ENCODE results near the gene ZNF470.

Gene ZNF470

GRCh38 chr19:56538254-56538760, 29.0 kb upstream of the ZNF470 start:
- Histone ChIP-seq H4K91ac (ENCODE audit: low read length) (peak overlapping the region; percentile 100), H2BK5ac (ENCODE audit: low read depth, low read length, poor library complexity, severe bottlenecking) (peak overlapping the region; percentile 88), H3K27ac (ENCODE audit: low read length, poor library complexity, severe bottlenecking) (peak overlapping the region; percentile 98), H3K18ac (ENCODE audit: low read depth in 1 of 2, low read length in 2 of 2) (peak overlapping the region; percentile 100), H2BK120ac (ENCODE audit: low read depth, low read length) (peak overlapping the region; percentile 57), H3K9me3 (ENCODE audit: control insufficient read depth, low read length) (peaks cover 85% of the 10 kb centered on the region), H3K36me3 (ENCODE audit: control insufficient read depth in 1 of 2, insufficient read depth in 2 of 2, low read depth in 1 of 2, low read length in 2 of 2) (peaks cover 24 to 28% of the 10 kb centered on the region in 2 experiments), H2AK5ac (ENCODE audit: low read length, severe bottlenecking) (no peak overlapping the region), H3K27me3 (ENCODE audit: control insufficient read depth in 1 of 2, insufficient read depth in 1 of 2, low read length in 2 of 2) (no peaks in the 10 kb centered on the region), H2BK15ac (ENCODE audit: low read depth, poor library complexity, severe bottlenecking) (peak overlapping the region; percentile 98), H3K4me2 (ENCODE audit: low read length, poor library complexity, severe bottlenecking) (peak overlapping the region; percentile 67), H3K9ac (ENCODE audit: low read length) (peak overlapping the region; percentile 77), H3K14ac (ENCODE audit: low read length in 2 of 2) (peak overlapping the region in 1 of 2 experiments; percentile 98), H2BK12ac (ENCODE audit: low read length in 2 of 2) (peak overlapping the region in 1 of 2 experiments; percentile 83), H3K4me3 (ENCODE audit: insufficient read depth in 1 of 2, low read depth in 1 of 2, low read length in 2 of 2) (peak overlapping the region; percentile 90 to 96), H3K79me1 (replicated peaks; ENCODE audit: low read length, poor library complexity, severe bottlenecking) (peaks cover 21% of the 10 kb centered on the region), H3K4ac (ENCODE audit: low read depth in 1 of 2, low read length in 2 of 2) (peak overlapping the region; percentile 83 to 98), H4K8ac (ENCODE audit: low read length) (peak overlapping the region; percentile 100), H3K23ac (ENCODE audit: low read length in 2 of 2) (no peak overlapping the region), H2AFZ (ENCODE audit: low read depth, low read length) (peak overlapping the region; percentile 96), H3K4me1 (ENCODE audit: control insufficient read depth, insufficient read depth, low read depth, low read length) (peaks cover 5% of the 10 kb centered on the region)
- peak; percentile 92 for DNase-seq
- WGBS: 1% methylated on average over 25 of the region's 46 CpGs

DNA sequence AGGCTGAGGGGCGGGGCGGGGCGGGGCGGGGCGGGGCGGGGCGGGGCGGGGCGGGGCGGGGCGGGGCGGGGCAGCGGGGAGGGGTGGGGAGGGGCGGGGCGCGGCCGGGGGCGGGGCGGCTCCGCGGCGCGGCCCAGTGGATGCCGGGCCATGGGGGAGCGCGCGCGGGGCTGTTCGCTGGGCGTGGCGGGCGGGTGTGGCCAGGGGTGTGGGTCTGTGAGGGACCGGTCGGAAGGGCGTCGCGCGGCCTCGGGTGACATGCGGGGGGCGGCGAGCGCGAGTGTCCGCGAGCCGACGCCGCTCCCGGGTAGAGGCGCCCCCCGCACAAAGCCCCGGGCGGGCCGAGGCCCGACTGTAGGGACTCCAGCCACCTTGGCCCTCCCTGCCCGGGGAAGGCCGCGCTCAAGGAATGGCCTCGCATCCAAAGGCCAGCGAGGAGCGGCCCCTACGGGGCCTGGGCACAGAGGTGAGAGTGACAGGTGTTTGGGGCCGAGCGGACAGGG, 28.5 kb upstream of the ZNF470 start, which contains the start of gene ZFP28:
ZFP28 (plus strand) TSS at position 188 of the 503 bp plus-strand sequence; CDS start at position 259, 71 bp downstream.
- peak within 1 kb of the TSS; percentile 98 for H2BK15ac ChIP-seq (ENCODE audit: low read depth, poor library complexity, severe bottlenecking)
- peak within 1 kb of the TSS; percentile 96 for H2AFZ ChIP-seq (ENCODE audit: low read depth, low read length)
- peak within 1 kb of the TSS; percentile 100 for H3K18ac ChIP-seq (ENCODE audit: low read depth in 1 of 2, low read length in 2 of 2)
- peaks cover 22% of the 10 kb centered on the region for H3K79me1 ChIP-seq (replicated peaks; ENCODE audit: low read length, poor library complexity, severe bottlenecking)
- H2AK5ac ChIP-seq (ENCODE audit: low read length, severe bottlenecking): no peak within 1 kb of the TSS
- H3K27ac ChIP-seq (ENCODE audit: low read length, poor library complexity, severe bottlenecking): peak within 1 kb of the TSS; percentile 98
- H2BK120ac ChIP-seq (ENCODE audit: low read depth, low read length): peak within 1 kb of the TSS; percentile 57
- peak within 1 kb of the TSS in 1 of 2 experiments; percentile 14 for H3K23ac ChIP-seq (ENCODE audit: low read length in 2 of 2)
- peaks cover 22 to 34% of the 10 kb centered on the region in 2 experiments for H3K36me3 ChIP-seq (ENCODE audit: control insufficient read depth in 1 of 2, insufficient read depth in 2 of 2, low read depth in 1 of 2, low read length in 2 of 2)
- peak within 1 kb of the TSS; percentile 100 for H4K8ac ChIP-seq (ENCODE audit: low read length)
- H3K4me3 ChIP-seq (ENCODE audit: insufficient read depth in 1 of 2, low read depth in 1 of 2, low read length in 2 of 2): peak within 1 kb of the TSS; percentile 90 to 96
- peak within 1 kb of the TSS in 1 of 2 experiments; percentile 83 for H2BK12ac ChIP-seq (ENCODE audit: low read length in 2 of 2)
- peak within 1 kb of the TSS; percentile 77 for H3K9ac ChIP-seq (ENCODE audit: low read length)
- no peaks in the 10 kb centered on the region for H3K27me3 ChIP-seq (ENCODE audit: control insufficient read depth in 1 of 2, insufficient read depth in 1 of 2, low read length in 2 of 2)
- peak within 1 kb of the TSS; percentile 88 for H2BK5ac ChIP-seq (ENCODE audit: low read depth, low read length, poor library complexity, severe bottlenecking)
- peak within 1 kb of the TSS; percentile 100 for H4K91ac ChIP-seq (ENCODE audit: low read length)
- peak within 1 kb of the TSS; percentile 83 to 98 for H3K4ac ChIP-seq (ENCODE audit: low read depth in 1 of 2, low read length in 2 of 2)
- H3K4me1 ChIP-seq (ENCODE audit: control insufficient read depth, insufficient read depth, low read depth, low read length): peaks cover 5% of the 10 kb centered on the region
- 4% methylated on average over 33 of the region's 65 CpGs for WGBS
- peak within 1 kb of the TSS in 1 of 2 experiments; percentile 98 for H3K14ac ChIP-seq (ENCODE audit: low read length in 2 of 2)
- H3K9me3 ChIP-seq (ENCODE audit: control insufficient read depth, low read length): peaks cover 85% of the 10 kb centered on the region
- no peak for DNase-seq
- peak within 1 kb of the TSS; percentile 87 for H3K4me2 ChIP-seq (ENCODE audit: low read length, poor library complexity, severe bottlenecking)

DNA sequence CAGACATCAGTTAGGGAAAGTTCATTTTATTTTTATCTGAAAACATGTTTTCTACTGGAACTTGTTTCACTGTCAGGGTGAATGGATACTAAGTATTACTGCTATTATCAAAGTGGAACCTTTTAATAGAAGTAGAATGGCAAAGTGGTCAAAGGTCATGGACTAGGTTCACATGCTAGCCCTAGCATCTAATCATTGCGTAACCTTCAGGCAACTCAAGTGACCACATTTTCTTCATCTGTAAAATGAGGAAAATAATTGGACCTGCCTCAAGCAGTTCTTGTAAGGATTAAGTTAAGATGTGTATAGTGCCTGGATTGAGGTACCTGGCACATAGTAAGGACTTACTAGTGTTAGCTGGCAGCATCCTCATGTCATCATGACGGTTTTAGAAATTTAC, 23.5 kb upstream of the ZNF470 start:
- Histone ChIP-seq H3K4me3 (ENCODE audit: insufficient read depth in 1 of 2, low read depth in 1 of 2, low read length in 2 of 2) (peak overlapping the region in 1 of 2 experiments; percentile 30), H3K23ac (ENCODE audit: low read length in 2 of 2) (no peak overlapping the region), H3K36me3 (ENCODE audit: control insufficient read depth in 1 of 2, insufficient read depth in 2 of 2, low read depth in 1 of 2, low read length in 2 of 2) (peaks cover 35 to 78% of the 10 kb centered on the region in 2 experiments), H3K4me1 (ENCODE audit: control insufficient read depth, insufficient read depth, low read depth, low read length) (peaks cover 5% of the 10 kb centered on the region), H3K4ac (ENCODE audit: low read depth in 1 of 2, low read length in 2 of 2) (no peak overlapping the region), H4K8ac (ENCODE audit: low read length) (no peak overlapping the region), H4K91ac (ENCODE audit: low read length) (no peak overlapping the region), H2AFZ (ENCODE audit: low read depth, low read length) (no peak overlapping the region), H2BK15ac (ENCODE audit: low read depth, poor library complexity, severe bottlenecking) (no peak overlapping the region), H3K14ac (ENCODE audit: low read length in 2 of 2) (no peak overlapping the region), H2BK12ac (ENCODE audit: low read length in 2 of 2) (no peak overlapping the region), H2BK120ac (ENCODE audit: low read depth, low read length) (no peak overlapping the region), H3K4me2 (ENCODE audit: low read length, poor library complexity, severe bottlenecking) (no peak overlapping the region), H3K27ac (ENCODE audit: low read length, poor library complexity, severe bottlenecking) (no peak overlapping the region), H3K79me1 (replicated peaks; ENCODE audit: low read length, poor library complexity, severe bottlenecking) (peaks cover 45% of the 10 kb centered on the region), H2AK5ac (ENCODE audit: low read length, severe bottlenecking) (no peak overlapping the region), H3K9ac (ENCODE audit: low read length) (no peak overlapping the region), H3K9me3 (ENCODE audit: control insufficient read depth, low read length) (peaks cover 91% of the 10 kb centered on the region), H3K27me3 (ENCODE audit: control insufficient read depth in 1 of 2, insufficient read depth in 1 of 2, low read length in 2 of 2) (no peaks in the 10 kb centered on the region), H3K18ac (ENCODE audit: low read depth in 1 of 2, low read length in 2 of 2) (no peak overlapping the region), H2BK5ac (ENCODE audit: low read depth, low read length, poor library complexity, severe bottlenecking) (no peak overlapping the region)
- no peak for DNase-seq
- 94% methylated on average over 2 of the region's 2 CpGs for WGBS

DNA sequence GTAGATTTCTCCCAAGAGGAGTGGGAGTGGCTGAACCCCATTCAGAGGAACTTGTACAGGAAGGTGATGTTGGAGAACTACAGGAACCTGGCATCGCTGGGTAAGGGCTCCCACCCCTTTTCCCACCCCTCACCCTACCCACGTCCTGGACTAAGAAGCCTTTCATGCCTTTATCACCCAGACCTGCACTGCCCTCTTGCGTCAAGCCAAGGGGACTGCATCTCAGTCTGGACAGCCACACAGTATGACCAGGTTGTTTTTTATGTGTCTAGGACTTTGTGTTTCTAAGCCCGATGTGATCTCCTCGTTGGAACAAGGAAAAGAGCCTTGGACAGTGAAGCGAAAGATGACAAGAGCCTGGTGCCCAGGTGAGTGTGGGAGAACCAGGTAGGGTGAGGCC, 19.7 kb upstream of the ZNF470 start:
- H3K4me2 ChIP-seq (ENCODE audit: low read length, poor library complexity, severe bottlenecking): no peak overlapping the region

More for the DNA sequence above, 19.7 kb upstream of the ZNF470 start:
- peaks cover 29% of the 10 kb centered on the region for H3K79me1 ChIP-seq (replicated peaks; ENCODE audit: low read length, poor library complexity, severe bottlenecking)
- H3K4ac ChIP-seq (ENCODE audit: low read depth in 1 of 2, low read length in 2 of 2): no peak overlapping the region
- no peak overlapping the region for H2BK5ac ChIP-seq (ENCODE audit: low read depth, low read length, poor library complexity, severe bottlenecking)
- peak overlapping the region in 1 of 2 experiments; percentile 57 for H3K4me3 ChIP-seq (ENCODE audit: insufficient read depth in 1 of 2, low read depth in 1 of 2, low read length in 2 of 2)
- H3K9ac ChIP-seq (ENCODE audit: low read length): no peak overlapping the region
- H2AK5ac ChIP-seq (ENCODE audit: low read length, severe bottlenecking): no peak overlapping the region
- H3K27ac ChIP-seq (ENCODE audit: low read length, poor library complexity, severe bottlenecking): no peak overlapping the region
- 65% methylated on average over 6 of the region's 6 CpGs for WGBS
- H2BK12ac ChIP-seq (ENCODE audit: low read length in 2 of 2): no peak overlapping the region
- H2AFZ ChIP-seq (ENCODE audit: low read depth, low read length): no peak overlapping the region
- no peak overlapping the region for H4K91ac ChIP-seq (ENCODE audit: low read length)
- no peaks in the 10 kb centered on the region for H3K27me3 ChIP-seq (ENCODE audit: control insufficient read depth in 1 of 2, insufficient read depth in 1 of 2, low read length in 2 of 2)
- no peak overlapping the region for H2BK120ac ChIP-seq (ENCODE audit: low read depth, low read length)
- H3K14ac ChIP-seq (ENCODE audit: low read length in 2 of 2): no peak overlapping the region
- H4K8ac ChIP-seq (ENCODE audit: low read length): no peak overlapping the region
- DNase-seq: no peak
- H2BK15ac ChIP-seq (ENCODE audit: low read depth, poor library complexity, severe bottlenecking): no peak overlapping the region
- no peak overlapping the region for H3K18ac ChIP-seq (ENCODE audit: low read depth in 1 of 2, low read length in 2 of 2)
- H3K23ac ChIP-seq (ENCODE audit: low read length in 2 of 2): no peak overlapping the region
- peaks cover 28 to 92% of the 10 kb centered on the region in 2 experiments for H3K36me3 ChIP-seq (ENCODE audit: control insufficient read depth in 1 of 2, insufficient read depth in 2 of 2, low read depth in 1 of 2, low read length in 2 of 2)
- no peaks in the 10 kb centered on the region for H3K4me1 ChIP-seq (ENCODE audit: control insufficient read depth, insufficient read depth, low read depth, low read length)
- H3K9me3 ChIP-seq (ENCODE audit: control insufficient read depth, low read length): peaks cover 95% of the 10 kb centered on the region
